Activated CD4-positive, alpha-beta T cell treated with anti-CD3 and anti-CD28 coated beads for 4 hours (primary cell): ENCODE results near the gene SNX5.

ENCODE experiments used
- DNase-seq, 2 donors: peaks; one replicate each; pipeline ENCODE4 v3.0.0-alpha.2; 2020

The SNX5 gene

DNA sequence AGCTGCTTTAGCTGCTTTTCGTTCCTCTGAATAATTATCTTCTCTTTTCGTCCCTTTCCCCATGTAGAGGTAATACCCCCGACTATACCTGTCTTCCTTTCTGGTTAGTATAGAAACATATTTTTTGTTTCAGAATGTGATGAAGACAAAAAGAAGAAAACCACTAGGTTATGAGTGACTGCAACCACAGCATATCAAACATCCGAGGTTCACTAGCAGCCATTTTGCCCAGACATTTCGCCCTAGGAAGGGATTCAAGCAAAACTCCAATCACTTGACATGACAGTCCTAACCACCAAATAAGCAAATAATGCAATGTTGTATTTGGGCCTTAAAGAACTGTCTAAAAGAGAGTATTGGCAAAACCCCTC, 9.4 kb downstream of the SNX5 start:
- DNase-seq: no peak

DNA sequence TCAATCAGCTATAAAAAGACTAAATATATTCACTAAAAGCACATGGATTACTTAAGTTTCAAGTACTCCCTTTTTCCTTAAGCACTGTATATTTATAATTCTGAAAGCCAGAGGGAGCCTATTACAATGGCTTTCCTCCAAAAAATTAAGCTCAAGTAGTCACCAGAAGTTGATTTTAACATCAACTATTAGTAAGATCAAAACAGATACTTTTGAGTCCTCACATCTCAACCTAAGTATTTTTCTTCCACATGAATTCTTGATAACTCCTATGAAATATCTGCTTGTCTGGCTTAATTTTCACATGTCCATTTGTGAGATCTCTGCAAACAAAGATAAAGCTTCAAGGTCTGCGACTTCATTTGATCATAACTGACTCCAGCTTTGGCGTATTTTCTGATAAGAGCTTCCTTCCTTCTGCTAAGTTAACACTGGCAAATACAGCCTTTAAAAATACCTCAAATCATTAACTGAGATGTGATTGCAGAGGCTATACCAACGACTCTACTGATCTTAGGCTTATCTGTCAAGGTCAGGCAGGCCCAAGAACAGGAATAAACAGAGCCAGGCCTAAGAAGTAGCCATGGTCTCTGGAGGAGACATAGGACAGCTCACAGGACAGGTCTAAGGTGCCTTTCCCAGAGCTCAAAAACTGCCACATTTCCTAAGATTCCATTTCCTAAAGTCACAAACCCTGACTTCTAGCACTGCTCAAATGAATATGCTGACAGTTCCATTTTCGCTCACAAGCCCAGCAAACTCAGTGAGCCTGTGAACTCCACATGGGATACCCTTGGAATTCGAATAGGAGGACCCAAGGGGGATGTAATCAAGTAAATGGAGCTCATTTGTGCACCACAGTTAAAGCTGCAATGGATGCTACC, 10.0 kb downstream of the SNX5 start:
- no peak for DNase-seq

DNA sequence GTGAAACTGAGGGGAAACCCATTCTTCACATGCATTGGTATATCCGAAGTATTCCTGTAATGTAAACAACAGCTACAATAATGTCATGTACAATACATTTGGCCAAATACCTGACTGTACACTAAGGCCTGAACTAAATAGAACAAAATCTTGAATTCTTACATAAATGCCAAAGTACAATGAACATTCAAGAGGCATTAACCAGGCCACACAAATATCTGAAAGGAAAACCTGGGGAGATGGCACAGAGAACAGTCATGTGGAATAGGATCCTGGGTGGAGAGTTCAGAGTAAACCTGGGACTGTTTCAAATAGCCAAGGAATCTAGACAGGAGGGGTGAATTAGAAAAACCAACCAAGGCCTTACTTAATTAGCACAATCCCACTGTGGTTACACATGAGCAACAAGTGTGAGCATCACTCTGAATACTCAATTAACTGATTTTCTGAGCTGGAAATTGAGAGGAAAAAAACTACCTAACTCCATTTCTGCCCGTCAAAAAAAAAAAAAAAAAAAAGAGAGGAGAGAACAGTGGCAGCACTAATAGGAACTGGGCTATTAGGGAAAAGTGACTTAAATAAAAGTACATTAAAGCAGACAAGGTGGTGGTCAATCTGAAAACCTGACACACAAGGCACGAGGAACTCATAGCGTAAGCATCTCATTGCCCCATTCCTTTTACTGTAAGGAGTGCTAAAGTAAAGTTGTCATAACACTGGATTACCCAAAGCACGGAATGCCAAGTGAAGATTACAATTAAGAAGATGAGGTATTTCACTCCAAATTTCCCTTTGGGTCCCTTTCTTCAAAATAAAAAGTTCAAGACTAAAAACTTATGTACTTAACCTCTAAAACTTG, 10.9 kb downstream of the SNX5 start:
- DNase-seq: no peak

DNA sequence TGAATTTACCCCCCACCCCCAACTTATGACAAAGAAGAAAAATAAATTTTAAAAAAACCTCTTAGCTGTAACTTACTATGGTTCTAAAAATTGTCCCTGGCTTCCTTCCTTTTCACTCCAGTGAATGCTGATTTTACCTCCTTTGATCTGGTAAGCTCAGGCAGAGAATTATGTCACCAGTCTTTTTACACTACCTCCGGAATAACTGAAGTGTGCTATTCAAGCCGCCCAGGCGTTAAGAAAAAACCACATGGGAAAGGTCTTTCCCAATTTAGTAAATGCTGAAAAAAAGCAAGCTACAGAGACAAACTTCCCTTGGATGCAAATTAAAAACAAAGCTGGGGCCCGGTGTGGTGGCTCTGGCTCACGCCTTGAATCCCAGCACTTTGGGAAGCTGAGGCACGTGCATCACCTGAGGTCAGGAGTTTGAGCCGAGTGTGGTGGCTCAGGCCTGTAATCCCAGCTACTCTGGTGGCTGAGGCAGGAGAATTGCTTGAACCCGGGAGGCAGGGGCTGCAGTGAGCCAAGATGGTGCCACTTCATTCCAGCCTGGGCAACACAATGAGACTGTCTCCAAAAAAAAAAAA, 12.4 kb downstream of the SNX5 start:
- DNase-seq: no peak

DNA sequence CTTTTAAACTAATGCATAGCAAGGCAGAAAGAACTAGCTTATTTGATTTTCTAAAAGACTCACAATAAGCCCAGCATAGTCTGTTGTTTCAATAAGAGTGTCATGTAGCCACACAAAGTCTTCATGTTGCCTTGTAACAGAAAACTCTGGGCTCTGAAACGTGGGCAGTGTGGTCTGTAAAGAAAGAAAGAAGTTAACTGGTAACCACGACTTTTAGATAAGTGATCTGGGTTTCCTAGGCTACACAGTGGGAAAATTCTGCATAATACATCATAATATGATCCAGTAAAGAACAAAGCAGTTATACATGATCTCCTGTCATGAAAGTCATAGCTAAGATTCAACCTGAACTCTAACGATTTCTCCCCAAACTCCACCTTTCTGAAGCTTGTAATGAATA, 13.3 kb downstream of the SNX5 start:
- no peak for DNase-seq

- no peak for DNase-seq
These were observed 14.7 kb downstream of the SNX5 start for GRCh38 chr20:17953935-17954334.

GRCh38 chr20:17952692-17953684, 15.6 kb downstream of the SNX5 start:
- no peak for DNase-seq

GRCh38 chr20:17951323-17951722, 17.3 kb downstream of the SNX5 start:
- DNase-seq: no peak

DNA sequence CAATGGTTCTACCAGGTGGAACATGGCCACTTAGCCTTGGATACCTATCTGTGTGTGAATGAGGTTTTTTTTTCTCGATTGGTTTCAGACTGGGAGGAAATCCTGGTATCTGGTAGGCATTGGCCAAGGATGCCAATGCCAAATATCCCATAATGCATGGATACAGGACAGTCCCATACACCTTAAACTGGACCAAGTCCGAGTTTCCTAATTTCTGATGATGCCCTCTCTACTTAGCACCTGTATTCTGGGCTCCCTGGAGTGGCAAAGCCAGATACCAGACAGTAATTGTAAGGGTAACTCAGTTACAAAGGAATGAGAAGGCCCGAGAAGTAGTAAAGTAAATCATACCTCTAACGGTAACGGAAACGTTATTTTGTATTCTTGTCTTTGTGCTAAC, 17.9 kb downstream of the SNX5 start:
- DNase-seq: no peak

- DNase-seq: no peak
These were observed 18.7 kb downstream of the SNX5 start for GRCh38 chr20:17949899-17950298.

- DNase-seq: no peak
These were observed 20.2 kb downstream of the SNX5 start for GRCh38 chr20:17948442-17948841.

- no peak for DNase-seq
These were observed 21.1 kb downstream of the SNX5 start for GRCh38 chr20:17947474-17947815.

DNA sequence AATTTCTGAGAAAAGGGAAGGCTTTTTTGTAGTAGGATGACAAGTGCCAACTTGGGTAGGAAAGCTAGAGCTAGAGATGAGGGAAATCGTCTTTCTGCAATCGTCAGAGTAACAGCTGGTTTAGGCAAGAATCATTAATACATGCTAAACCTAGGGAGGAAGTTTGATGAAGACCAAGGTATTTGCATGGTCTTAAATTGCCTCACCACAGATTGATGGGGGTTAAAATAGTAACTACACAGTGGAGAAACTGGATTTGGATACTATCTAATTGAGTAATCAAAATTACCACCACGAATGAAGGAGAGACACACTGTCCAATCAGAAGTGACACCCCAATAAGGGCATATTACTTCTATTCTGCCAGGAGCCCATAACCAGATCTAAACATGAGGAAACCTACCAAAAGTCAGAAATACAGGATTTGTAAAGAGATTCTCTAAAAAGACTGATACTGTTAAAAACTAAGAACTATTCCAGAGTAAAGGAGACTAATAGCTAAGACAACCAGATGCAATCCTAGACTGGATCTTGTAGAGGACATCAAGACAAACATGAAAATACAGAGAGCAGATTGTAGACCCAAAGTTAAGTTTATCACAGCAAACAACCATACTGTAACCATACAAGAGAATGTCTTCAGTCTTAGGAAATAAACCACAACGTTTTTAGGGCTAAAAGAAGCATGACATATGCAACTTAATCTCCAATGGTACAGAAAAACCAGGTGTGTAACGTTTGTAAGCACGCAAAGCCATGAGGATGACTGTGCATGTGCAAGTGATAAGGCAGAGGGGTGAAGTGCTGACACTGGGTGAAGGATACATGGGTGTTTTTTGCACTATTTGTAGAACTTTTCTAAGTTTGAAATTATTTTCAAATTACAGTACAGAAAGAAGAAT, 21.8 kb downstream of the SNX5 start:
- no peak for DNase-seq

- no peak for DNase-seq
These were observed 22.6 kb downstream of the SNX5 start for GRCh38 chr20:17946040-17946439.

DNA sequence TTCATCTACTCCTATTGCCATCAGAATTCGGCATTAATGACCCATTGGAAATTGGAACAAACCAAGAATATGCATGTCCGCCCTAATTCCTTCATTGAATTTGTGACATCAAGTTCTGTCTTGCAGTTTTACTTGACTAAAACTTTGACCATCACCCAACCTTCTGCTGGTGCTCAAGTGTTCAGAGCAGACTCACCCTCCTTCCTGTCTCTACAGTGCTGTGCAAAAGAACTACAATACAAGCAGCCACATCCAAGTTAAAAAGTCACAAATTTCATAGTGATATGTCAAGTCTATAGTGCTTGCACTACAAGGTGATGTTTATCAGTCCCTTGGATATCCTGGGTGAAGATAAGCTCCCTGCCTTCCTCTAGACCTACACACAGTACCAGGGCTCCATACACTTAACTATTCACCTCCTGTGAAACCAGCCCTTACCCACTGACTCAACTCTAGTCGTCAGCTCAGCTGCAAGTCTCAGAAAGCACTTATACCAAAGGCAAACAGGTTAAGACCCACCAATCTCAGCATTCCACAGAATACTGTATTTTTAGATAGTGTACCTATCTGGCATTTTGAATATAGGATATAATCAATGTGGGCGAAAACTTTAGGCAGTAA, 23.6 kb downstream of the SNX5 start:
- DNase-seq: no peak

DNA sequence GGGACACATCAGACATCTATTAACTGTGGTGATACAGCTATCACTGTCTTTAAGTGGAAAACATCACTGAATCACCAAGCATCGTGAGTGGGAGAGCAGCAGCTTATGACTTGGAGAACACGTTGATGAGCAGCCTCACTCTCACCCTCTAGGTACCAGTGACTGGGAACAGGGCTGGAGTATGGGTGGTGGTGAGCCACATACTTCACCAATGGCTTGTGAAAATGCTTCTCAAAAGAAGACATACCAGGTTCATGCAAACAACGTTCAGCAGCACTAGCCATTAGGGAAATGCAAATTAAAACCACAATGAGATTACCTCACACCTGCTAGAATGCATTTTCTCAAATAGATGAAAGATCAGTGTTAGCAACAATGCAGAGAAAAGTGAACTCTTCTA, 25.3 kb downstream of the SNX5 start:
- no peak for DNase-seq

DNA sequence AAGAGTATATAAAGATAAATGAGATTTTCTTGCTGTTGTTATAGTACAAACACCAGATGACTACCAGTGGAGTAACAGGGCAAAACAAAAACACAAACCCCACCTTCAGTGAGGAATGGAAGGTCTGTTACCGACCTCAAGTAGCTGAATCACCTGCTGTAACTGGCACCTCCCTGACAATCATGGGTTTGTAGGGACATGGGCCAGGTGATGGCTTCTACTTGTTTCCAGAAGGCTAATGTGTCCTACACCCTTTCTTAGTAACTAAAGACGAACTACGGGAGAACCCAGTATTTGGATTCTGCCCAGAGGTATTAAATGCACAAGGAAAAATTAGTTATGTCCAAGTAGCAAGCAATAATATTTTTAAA, 26.8 kb downstream of the SNX5 start:
- DNase-seq: no peak

- DNase-seq: no peak
These were observed 27.3 kb downstream of the SNX5 start for GRCh38 chr20:17941087-17941825.

- DNase-seq: no peak
These were observed 28.2 kb downstream of the SNX5 start for GRCh38 chr20:17940224-17940971.
